Endothelial cell of hepatic sinusoid (primary cell): ENCODE results near the gene HOXD1.

Experiments used
- in situ Hi-C: cut with HindIII; loops from 2 replicates; pipeline ENCODE4 v1.10.0; 2017; ENCODE audit warnings: low sequenced_read_pairs

Gene HOXD1

GRCh38 chr2:176164201-176164600 lies 24.3 kb upstream of the HOXD1 start:
- in situ Hi-C loops, result no loop called here

GRCh38 chr2:176164611-176165369 lies 23.7 kb upstream of the HOXD1 start:
- in situ Hi-C loops, result no loop called here

DNA sequence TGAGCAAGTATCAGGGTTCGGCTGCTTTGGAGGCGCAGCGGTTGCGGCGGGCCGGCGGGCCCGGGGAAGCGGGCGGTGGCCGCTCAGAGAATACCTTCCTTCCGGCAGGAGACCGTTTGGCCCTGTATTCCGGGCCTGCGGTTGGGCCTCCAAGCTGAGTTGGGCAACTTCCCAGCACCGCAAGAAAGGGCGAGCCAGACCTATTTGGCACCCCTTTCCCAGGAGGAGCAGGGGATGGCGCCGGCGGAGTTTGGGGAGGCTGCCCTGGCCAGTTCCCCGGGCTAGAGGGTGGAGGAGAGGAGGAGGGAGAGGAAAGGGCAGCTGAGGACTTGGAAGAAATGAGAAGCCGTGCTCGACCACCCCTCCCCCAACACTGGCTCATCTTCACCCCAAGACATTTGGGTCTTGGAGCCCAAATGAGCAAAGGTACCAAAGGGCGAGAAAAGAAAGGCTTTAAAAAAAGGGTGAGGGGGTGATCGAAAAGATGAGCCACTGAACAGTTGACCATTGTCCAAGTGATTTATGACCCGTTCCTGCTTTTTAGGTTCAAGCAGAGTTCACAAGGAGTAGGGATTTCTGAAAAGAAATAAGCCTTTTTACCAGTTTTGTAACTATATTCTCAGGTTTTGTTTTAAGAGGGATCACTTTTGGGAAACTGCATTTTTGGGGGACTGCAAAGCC lies 23.0 kb upstream of the HOXD1 start:
- in situ Hi-C loops, result no loop called here

DNA sequence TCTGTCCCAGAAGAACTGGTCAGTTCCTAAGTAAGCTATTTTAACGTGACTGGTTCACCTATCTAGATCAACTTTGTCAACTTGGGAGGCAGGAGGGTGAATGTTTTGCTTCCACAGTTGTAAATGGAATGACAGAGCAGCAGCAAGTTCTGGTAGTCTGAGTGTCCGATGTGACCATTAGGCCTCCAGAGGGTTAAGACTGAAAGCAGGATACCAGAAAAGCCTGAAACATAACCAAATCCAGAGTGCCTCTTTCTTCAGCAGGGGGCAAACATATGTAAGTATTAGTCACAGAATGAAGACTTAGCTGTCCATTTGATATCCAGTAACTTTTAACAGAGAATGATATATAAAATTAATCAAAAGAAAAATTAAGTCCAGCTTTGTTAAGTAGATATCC lies 22.2 kb upstream of the HOXD1 start:
- in situ Hi-C loops, result no loop called here

GRCh38 chr2:176167398-176167797 lies 21.1 kb upstream of the HOXD1 start:
- in situ Hi-C loops, result no loop called here

DNA sequence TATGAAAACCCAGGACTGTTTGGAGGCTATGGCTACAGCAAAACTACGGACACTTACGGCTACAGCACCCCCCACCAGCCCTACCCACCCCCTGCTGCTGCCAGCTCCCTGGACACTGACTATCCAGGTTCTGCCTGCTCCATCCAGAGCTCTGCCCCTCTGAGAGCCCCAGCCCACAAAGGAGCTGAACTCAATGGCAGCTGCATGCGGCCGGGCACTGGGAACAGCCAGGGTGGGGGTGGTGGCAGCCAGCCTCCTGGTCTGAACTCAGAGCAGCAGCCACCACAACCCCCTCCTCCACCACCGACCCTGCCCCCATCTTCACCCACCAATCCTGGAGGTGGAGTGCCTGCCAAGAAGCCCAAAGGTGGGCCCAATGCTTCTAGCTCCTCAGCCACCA lies 19.3 kb upstream of the HOXD1 start:
- in situ Hi-C loops, result no loop called here

DNA sequence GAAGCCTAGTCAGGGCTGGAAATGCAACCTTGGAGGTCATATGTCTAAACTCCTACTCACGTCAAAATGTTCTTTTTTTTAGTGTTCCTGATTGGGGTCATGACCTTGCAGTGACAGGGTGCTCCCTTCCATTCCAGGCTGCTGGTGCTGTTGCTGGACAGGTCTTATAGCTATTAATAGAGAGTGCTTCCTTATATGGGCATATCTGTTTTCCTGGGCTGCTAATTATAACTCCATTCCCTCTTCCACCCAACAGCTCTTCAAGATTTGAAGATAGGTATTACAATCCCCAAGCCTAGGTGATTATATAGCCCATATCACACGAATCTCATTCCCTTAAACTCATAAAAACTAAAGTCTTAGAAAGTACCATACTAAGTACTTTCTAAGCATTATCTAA lies 18.8 kb upstream of the HOXD1 start:
- in situ Hi-C loops, result no loop called here

- in situ Hi-C loops, result no loop called here
Observed at GRCh38 chr2:176170602-176171305, 17.7 kb upstream of the HOXD1 start.

- in situ Hi-C loops, result no loop called here
Observed at GRCh38 chr2:176171351-176172006, 17.0 kb upstream of the HOXD1 start.

GRCh38 chr2:176172007-176172894 lies 16.2 kb upstream of the HOXD1 start:
- in situ Hi-C loops, result no loop called here

GRCh38 chr2:176172895-176173566 lies 15.4 kb upstream of the HOXD1 start:
- in situ Hi-C loops, result no loop called here

GRCh38 chr2:176173567-176174381 lies 14.7 kb upstream of the HOXD1 start:
- in situ Hi-C loops, result no loop called here

DNA sequence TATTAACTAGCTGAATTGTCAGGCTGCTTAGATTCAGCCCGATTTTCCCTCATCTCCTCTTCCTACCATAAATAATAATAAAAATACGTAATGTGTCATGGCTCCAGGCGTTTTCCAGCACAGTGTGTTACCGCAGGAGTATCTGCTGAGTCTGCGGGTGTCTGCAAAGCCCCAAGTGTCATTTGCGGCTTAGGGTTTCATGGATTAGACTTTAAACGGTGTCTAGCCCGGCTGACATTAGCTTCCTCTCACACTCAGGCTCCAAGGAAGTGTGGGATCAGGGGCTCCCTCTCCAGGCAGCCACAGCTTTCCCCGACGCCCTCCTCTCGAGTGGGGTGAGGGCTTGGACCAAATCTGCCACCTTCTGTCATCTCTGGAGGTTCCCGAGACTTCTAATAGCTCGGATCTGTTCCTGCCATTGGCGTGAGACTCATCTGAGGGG lies 14.1 kb upstream of the HOXD1 start:
- in situ Hi-C loops, result no loop called here

- in situ Hi-C loops, result no loop called here
Observed at GRCh38 chr2:176174824-176175708, 13.4 kb upstream of the HOXD1 start.

GRCh38 chr2:176175709-176176607 lies 12.5 kb upstream of the HOXD1 start:
- in situ Hi-C loops, result no loop called here

DNA sequence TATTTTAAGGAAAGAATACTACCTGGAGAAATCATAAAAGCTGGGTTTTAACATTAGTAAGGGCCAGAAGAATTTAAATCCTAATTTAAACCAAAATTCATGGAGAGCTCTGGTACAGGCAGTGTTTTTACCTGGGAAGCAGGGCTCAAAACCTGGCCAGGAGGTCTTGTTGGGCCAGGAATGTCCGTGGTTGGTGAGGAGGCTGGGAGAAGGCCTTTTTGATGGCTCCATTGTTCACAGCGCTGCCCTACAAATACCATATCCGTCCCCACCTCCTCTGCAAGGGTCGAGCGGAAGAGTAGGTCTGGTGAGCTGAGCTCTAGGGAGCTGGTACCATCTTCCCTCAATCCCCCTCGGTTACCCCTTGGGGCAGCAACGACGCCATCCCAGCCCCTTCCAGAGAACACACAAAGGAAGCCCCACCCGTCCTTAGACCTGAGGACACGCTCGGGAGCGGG lies 10.9 kb upstream of the HOXD1 start:
- in situ Hi-C loops, result no loop called here
